B cell (primary cell): Measurements from ENCODE around the gene DGKQ. TPM values are rescaled to one million over a fixed set of nuclear protein-coding genes. Genes with fewer than 3 reads are reported as not detected.

Source experiments
- ATAC-seq: fragments of 200-7000 bp; cut with Tn5 transposase; one replicate; pipeline ENCODE4 v1.10.0; 2021; ENCODE audit warnings: low read depth, mild to moderate bottlenecking, moderate number of reproducible peaks, moderate library complexity
- CTCF ChIA-PET: fragments of 350-600 bp; sonication (Branson Sonifier 250); formaldehyde crosslinking; loops from one replicate; lab custom pipeline; 2021; ENCODE audit warnings: antibody characterized with exemption, inconsistent platforms; lab: Charles Lee
- POLR2A ChIA-PET: fragments of 350-600 bp; sonication (Branson Sonifier 250); formaldehyde crosslinking; loops from one replicate; lab custom pipeline; 2021; ENCODE audit warnings: antibody characterized with exemption; lab: Charles Lee
- DNase-seq: peaks from one replicate; pipeline ENCODE4 v3.0.0; 2013
- H2AFZ ChIP-seq: 2 replicates; pipeline ENCODE4 v1.6.1; 2012; ENCODE audit warnings: mild to moderate bottlenecking, low read depth, low read length; ENCODE audit not compliant: insufficient read depth, poor library complexity, severe bottlenecking
- H3K27ac ChIP-seq, 2 donors: 1 replicate in 1 of 2; 2 replicates in 1 of 2; pipeline ENCODE4 v1.5.1; 2012 to 2013; ENCODE audit warnings: low read length in 2 of 2, mild to moderate bottlenecking in 2 of 2, moderate library complexity in 1 of 2
- H3K27me3 ChIP-seq, 4 experiments: fragments of 200-600 bp in 1 of 4; sonication (generic) in 1 of 4; replicated peaks in 1 of 4; 1 replicate in 2 of 4; 2 replicates in 2 of 4; pipeline versions ENCODE4 v1.6.1 to v1.7.0; 2013 to 2016; ENCODE audit warnings: low read length in 3 of 4, mild to moderate bottlenecking in 2 of 4, mixed read lengths in 1 of 4, moderate library complexity in 1 of 4; ENCODE audit not compliant: insufficient read depth in 4 of 4, control insufficient read depth in 3 of 4; ENCODE audit errors: control extremely low read depth in 1 of 4
- H3K36me3 ChIP-seq, 2 experiments: replicated peaks in 1 of 2; 1 replicate in 1 of 2; 2 replicates in 1 of 2; pipeline versions ENCODE4 v1.6.1 to v1.7.1; 2013; ENCODE audit warnings: low read length in 1 of 2; ENCODE audit not compliant: insufficient read depth in 2 of 2, control insufficient read depth in 1 of 2; ENCODE audit errors: control extremely low read depth in 1 of 2, extremely low read depth in 1 of 2
- H3K4me1 ChIP-seq, 2 donors: fragments of 200-600 bp in 1 of 2; sonication (generic) in 1 of 2; 1 replicate in 1 of 2; 2 replicates in 1 of 2; pipeline versions ENCODE4 v1.5.1 to v1.6.1; 2013 to 2017; ENCODE audit warnings: low read length in 2 of 2; ENCODE audit not compliant: control insufficient read depth in 2 of 2, insufficient read depth in 2 of 2
- H3K4me2 ChIP-seq: replicated peaks from 2 replicates; pipeline ENCODE3; 2012; ENCODE audit warnings: mild to moderate bottlenecking, low read depth, low read length; ENCODE audit not compliant: poor library complexity, severe bottlenecking
- H3K4me3 ChIP-seq, 5 experiments: fragments of 200-600 bp in 1 of 5; sonication (generic) in 1 of 5; 1 replicate in 3 of 5; 2 replicates in 2 of 5; pipeline versions ENCODE4 v1.5.1 to v1.7.0; 2011 to 2016; ENCODE audit warnings: low read length in 4 of 5, mild to moderate bottlenecking in 4 of 5, low read depth in 2 of 5, control low read depth in 1 of 5, moderate library complexity in 1 of 5; ENCODE audit not compliant: insufficient read depth in 1 of 5; ENCODE audit errors: control extremely low read depth in 1 of 5, extremely low read depth in 1 of 5
- H3K79me2 ChIP-seq: fragments of 200-600 bp; sonication (generic); one replicate; pipeline ENCODE4 v1.6.0; 2016; ENCODE audit warnings: low read length; ENCODE audit not compliant: control insufficient read depth, insufficient read depth
- H3K9ac ChIP-seq: fragments of 200-600 bp; sonication (generic); 2 replicates; pipeline ENCODE4 v1.6.1; 2017; ENCODE audit warnings: mild to moderate bottlenecking, low read length, moderate library complexity
- H3K9me3 ChIP-seq, 3 donors: one replicate each; pipeline versions ENCODE4 v1.6.1 to v1.7.1; 2013; ENCODE audit warnings: low read length in 2 of 3; ENCODE audit not compliant: control insufficient read depth in 2 of 3, insufficient read depth in 1 of 3; ENCODE audit errors: control extremely low read depth in 1 of 3
- H4K20me1 ChIP-seq: 2 replicates; pipeline ENCODE4 v1.6.0; 2012; ENCODE audit warnings: mild to moderate bottlenecking, low read length; ENCODE audit not compliant: insufficient read depth, control insufficient read depth, poor library complexity, severe bottlenecking
- H3K27ac Mint-ChIP-seq: one replicate; pipeline ENCODE4 v1.8.0; 2021; ENCODE audit warnings: mixed read lengths
- H3K27me3 Mint-ChIP-seq: one replicate; pipeline ENCODE4 v1.8.0; 2021; ENCODE audit warnings: mixed read lengths
- H3K4me1 Mint-ChIP-seq: one replicate; pipeline ENCODE4 v1.8.0; 2021; ENCODE audit warnings: mixed read lengths
- H3K4me3 Mint-ChIP-seq: one replicate; pipeline ENCODE4 v1.8.0; 2021; ENCODE audit warnings: mixed read lengths
- H3K9me3 Mint-ChIP-seq: one replicate; pipeline ENCODE4 v1.8.0; 2022; ENCODE audit warnings: mixed read lengths; ENCODE audit not compliant: insufficient read depth
- CTCF ChIP-seq: fragments of 200-600 bp; IDR thresholded peaks from one replicate; pipeline ENCODE4 v1.8.0; 2022; ENCODE audit warnings: antibody characterized with exemption, mild to moderate bottlenecking
- EZH2 ChIP-seq: IDR thresholded peaks from 2 replicates; pipeline ENCODE4 v1.6.1; 2012; ENCODE audit warnings: borderline replicate concordance, low read depth, mild to moderate bottlenecking, moderate library complexity, low read length; ENCODE audit not compliant: insufficient read depth, poor library complexity, severe bottlenecking
- WGBS: methylation state at CpG from one replicate; pipeline ENCODE4 v1.1.5; 2013; ENCODE audit warnings: missing lambda C conversion rate; ENCODE audit not compliant: insufficient coverage; 5-methylcytosine and 5-hydroxymethylcytosine counted together
- intact Hi-C: fragments of 100-400 bp; cut with micrococcal nuclease; formaldehyde crosslinking; loops from one replicate; pipeline ENCODE4 v1.10.0; 2022
- polyA plus RNA-seq: library from polyadenylated mRNA; depleted of rRNA; stranded (reverse); fragments of >200 nt; gene quantifications from 2 replicates; pipeline ENCODE4 v1.2.3, GENCODE V29; 2012
- total RNA-seq, 2 donors: library from RNA; stranded (reverse); fragments of 120-200 nt in 1 of 2; gene quantifications; 1 replicate in 1 of 2; 2 replicates in 1 of 2; pipeline versions ENCODE4 v1.2.3 to v1.2.4, GENCODE V29; 2013 to 2022

DGKQ gene
- total and polyA plus RNA-seq, 2 donors (not counting 1 experiment from before 2014, with no cell fraction given) = 22.6 to 30.4 TPM

GRCh38 chr4:958314-958665, 15.1 kb downstream of the DGKQ start:
- H3K27ac Mint-ChIP-seq = peak overlapping the region; percentile 20
- Histone ChIP-seq H3K4me2 (no peak overlapping the region), H4K20me1 (peaks cover 1% of the 10 kb centered on the region), H3K4me1 (no peaks in the 10 kb centered on the region), H3K27ac (no peak overlapping the region), H3K79me2 (no peaks in the 10 kb centered on the region), H3K4me3 (no peak overlapping the region), H3K27me3 (no peaks in the 10 kb centered on the region), H3K9ac (no peak overlapping the region), H2AFZ (no peak overlapping the region), H3K9me3 (peaks cover 0 to 3% (median 0%) of the 10 kb centered on the region in 3 donors), H3K36me3 (peaks cover 0 to 16% of the 10 kb centered on the region in 2 experiments)
- DNase-seq = no peak
- WGBS = 96% methylated on average over 13 of the region's 17 CpGs
- peaks cover 1% of the 10 kb centered on the region for H3K4me1 Mint-ChIP-seq
- TF ChIP-seq EZH2 = no peak
- no peak for TF ChIP-seq CTCF
- ChIA-PET CTCF (no interaction called here), POLR2A (no interaction called here)
- H3K9me3 Mint-ChIP-seq = no peaks in the 10 kb centered on the region
- intact Hi-C loops = no loop called here
- ATAC-seq = no peak
- no peaks in the 10 kb centered on the region for H3K27me3 Mint-ChIP-seq
- H3K4me3 Mint-ChIP-seq = no peak overlapping the region

- Histone ChIP-seq H3K4me3 (no peak overlapping the region), H4K20me1 (no peaks in the 10 kb centered on the region), H3K9me3 (peaks cover 0 to 5% (median 0%) of the 10 kb centered on the region in 3 donors), H3K27me3 (no peaks in the 10 kb centered on the region), H3K4me2 (no peak overlapping the region), H3K9ac (no peak overlapping the region), H3K27ac (no peak overlapping the region), H2AFZ (no peak overlapping the region), H3K79me2 (no peaks in the 10 kb centered on the region), H3K36me3 (peaks cover 0 to 20% of the 10 kb centered on the region in 2 experiments), H3K4me1 (no peaks in the 10 kb centered on the region)
- no peak for TF ChIP-seq EZH2
- 97% methylated on average over 45 of the region's 45 CpGs for WGBS
- Mint-ChIP-seq H3K27me3 (no peaks in the 10 kb centered on the region), H3K4me1 (peaks cover 1% of the 10 kb centered on the region), H3K9me3 (no peaks in the 10 kb centered on the region), H3K27ac (no peak overlapping the region), H3K4me3 (no peak overlapping the region)
- ATAC-seq (no peak), DNase-seq (no peak)
- ChIA-PET POLR2A (no interaction called here), CTCF (no interaction called here)
- intact Hi-C loops = no loop called here
Observed at GRCh38 chr4:957581-958313, 15.6 kb downstream of the DGKQ start.
